Liver (tissue), 3 donors: ENCODE results near the gene S100A2.

Source experiments
- CTCF ChIP-seq: fragments of 150-350 bp; IDR thresholded peaks from 2 replicates; pipeline ENCODE4 v1.5.1; 2017; ENCODE audit warnings: improper control_type of control experiment, low read depth, low read length; ENCODE audit not compliant: missing input control
- FOXA1 ChIP-seq: IDR thresholded peaks from 2 replicates; pipeline ENCODE4 v1.6.1; 2016; ENCODE audit warnings: antibody characterized with exemption
- JUND ChIP-seq, 2 donors: IDR thresholded peaks; 2 replicates each; pipeline ENCODE4 v1.6.1; 2016; ENCODE audit warnings: antibody characterized with exemption in 2 of 2
- MAX ChIP-seq: IDR thresholded peaks from 2 replicates; pipeline ENCODE4 v1.6.1; 2016; ENCODE audit warnings: antibody characterized with exemption
- RAD21 ChIP-seq, 2 donors: IDR thresholded peaks; 2 replicates each; pipeline ENCODE4 v1.6.1; 2016; ENCODE audit warnings: antibody characterized with exemption in 2 of 2, mild to moderate bottlenecking in 2 of 2
- TAF1 ChIP-seq: conservative IDR thresholded peaks from 2 replicates; pipeline ENCODE4 v1.6.1; 2016; ENCODE audit warnings: antibody characterized with exemption, mild to moderate bottlenecking
- TF ChIP-seq, protein P1 (sequence below): IDR thresholded peaks from 2 replicates; pipeline ENCODE4 v1.6.1; 2016; ENCODE audit warnings: antibody characterized with exemption
- donor health status: healthy.
- donor health status: healthy.

- TF ChIP-seq FOXA1: no peak
- TF ChIP-seq CTCF: no peak
- TF ChIP-seq RAD21 (IDR thresholded peaks at IDR 0.05): no peak
- TF ChIP-seq JUND (IDR thresholded peaks at IDR 0.05): no peak
- TF ChIP-seq TAF1: no peak
- no peak for TF ChIP-seq MAX
- TF ChIP-seq, protein P1, sequence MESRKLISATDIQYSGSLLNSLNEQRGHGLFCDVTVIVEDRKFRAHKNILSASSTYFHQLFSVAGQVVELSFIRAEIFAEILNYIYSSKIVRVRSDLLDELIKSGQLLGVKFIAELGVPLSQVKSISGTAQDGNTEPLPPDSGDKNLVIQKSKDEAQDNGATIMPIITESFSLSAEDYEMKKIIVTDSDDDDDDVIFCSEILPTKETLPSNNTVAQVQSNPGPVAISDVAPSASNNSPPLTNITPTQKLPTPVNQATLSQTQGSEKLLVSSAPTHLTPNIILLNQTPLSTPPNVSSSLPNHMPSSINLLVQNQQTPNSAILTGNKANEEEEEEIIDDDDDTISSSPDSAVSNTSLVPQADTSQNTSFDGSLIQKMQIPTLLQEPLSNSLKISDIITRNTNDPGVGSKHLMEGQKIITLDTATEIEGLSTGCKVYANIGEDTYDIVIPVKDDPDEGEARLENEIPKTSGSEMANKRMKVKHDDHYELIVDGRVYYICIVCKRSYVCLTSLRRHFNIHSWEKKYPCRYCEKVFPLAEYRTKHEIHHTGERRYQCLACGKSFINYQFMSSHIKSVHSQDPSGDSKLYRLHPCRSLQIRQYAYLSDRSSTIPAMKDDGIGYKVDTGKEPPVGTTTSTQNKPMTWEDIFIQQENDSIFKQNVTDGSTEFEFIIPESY: no peak
These were observed 22.8 kb upstream of the S100A2 start for GRCh38 chr1:153588482-153588881.
